ENCODE results near the gene LIME1.

Gene LIME1

GRCh38 chr20:63697357-63697867 lies 39.1 kb upstream of the LIME1 start:
- DNase-seq: no peak

- DNase-seq: no peak
These were observed 38.5 kb upstream of the LIME1 start for GRCh38 chr20:63697868-63698545.

- DNase-seq: no peak
These were observed 37.6 kb upstream of the LIME1 start for GRCh38 chr20:63698739-63699465.

GRCh38 chr20:63699466-63700198 lies 36.8 kb upstream of the LIME1 start:
- DNase-seq: no peak

GRCh38 chr20:63700199-63701050 lies 36.0 kb upstream of the LIME1 start:
- DNase-seq: no peak

- no peak for DNase-seq
These were observed 35.5 kb upstream of the LIME1 start for GRCh38 chr20:63701051-63701328.

- DNase-seq: no peak
These were observed 35.0 kb upstream of the LIME1 start for GRCh38 chr20:63701329-63702035.

GRCh38 chr20:63702036-63702665 lies 34.3 kb upstream of the LIME1 start:
- no peak for DNase-seq

GRCh38 chr20:63702751-63703470 lies 33.6 kb upstream of the LIME1 start:
- no peak for DNase-seq

- no peak for DNase-seq
These were observed 32.9 kb upstream of the LIME1 start for GRCh38 chr20:63703471-63703975.

GRCh38 chr20:63703976-63704748 lies 32.3 kb upstream of the LIME1 start:
- no peak for DNase-seq

- no peak for DNase-seq
These were observed 31.7 kb upstream of the LIME1 start for GRCh38 chr20:63704749-63705117.

- DNase-seq: no peak
These were observed 31.0 kb upstream of the LIME1 start for GRCh38 chr20:63705232-63706026.

- no peak for DNase-seq
These were observed 30.3 kb upstream of the LIME1 start for GRCh38 chr20:63706027-63706695.

GRCh38 chr20:63706852-63707557 lies 29.5 kb upstream of the LIME1 start:
- DNase-seq: no peak

- peak; percentile 68 to 85 for DNase-seq
These were observed 28.7 kb upstream of the LIME1 start, which contains the start of the genes ARFRP1 and ZGPAT for GRCh38 chr20:63707558-63708300. TSS of gene ARFRP1 (minus strand) at chr20:63707976. CDS start at chr20:63707091, 885 bp downstream. TSS of gene ZGPAT (plus strand) at chr20:63708039. CDS start at chr20:63708581, 542 bp downstream.
